PC-9 (cell line): ENCODE measurements around the gene TOM1. TPM values are rescaled to one million over a fixed set of nuclear protein-coding genes. Genes with fewer than 3 reads are reported as not detected.

Source experiments
- BruUV-seq: library from RNA; stranded (reverse); fragments of 400-500 nt; replicated peaks from 2 replicates; lab custom pipeline; 2021; lab: Mats Ljungman, UMichigan
- CTCF ChIA-PET: fragments of 300-600 bp; sonication (Branson Sonifier 250); formaldehyde crosslinking; loops from one replicate; lab custom pipeline; 2022; ENCODE audit warnings: antibody characterized with exemption; lab: Charles Lee
- POLR2A ChIA-PET: fragments of 300-600 bp; sonication (Branson Sonifier 250); formaldehyde crosslinking; loops from one replicate; lab custom pipeline; 2022; ENCODE audit warnings: antibody characterized with exemption; ENCODE audit not compliant: unreplicated experiment; lab: Charles Lee
- DNase-seq, 2 experiments: peaks; one replicate each; pipeline versions ENCODE4 v3.0.0 to v3.0.0-alpha.2; 2015 to 2022; ENCODE audit warnings: mixed read lengths in 1 of 2
- H2AFZ ChIP-seq: fragments of 200-600 bp; sonication (generic); 2 replicates; pipeline ENCODE4 v1.8.1; 2017; ENCODE audit warnings: antibody characterized with exemption
- H3F3A ChIP-seq: fragments of 200-600 bp; sonication (generic); 2 replicates; pipeline ENCODE4 v1.8.1; 2017; ENCODE audit warnings: antibody characterized with exemption, mild to moderate bottlenecking, low read depth; ENCODE audit not compliant: insufficient read depth
- H3K27ac ChIP-seq: fragments of 200-600 bp; sonication (generic); 2 replicates; pipeline ENCODE4 v1.6.1; 2016; ENCODE audit warnings: mixed run types
- H3K27me3 ChIP-seq: fragments of 200-600 bp; sonication (generic); 2 replicates; pipeline ENCODE4 v1.6.1; 2016; ENCODE audit warnings: low read depth, mixed run types; ENCODE audit not compliant: insufficient read depth
- H3K36me3 ChIP-seq: fragments of 200-600 bp; sonication (generic); 2 replicates; pipeline ENCODE4 v1.6.1; 2016; ENCODE audit warnings: low read depth, mixed run types
- H3K4me1 ChIP-seq: fragments of 200-600 bp; sonication (generic); replicated peaks from 2 replicates; pipeline ENCODE4 v1.6.1; 2016; ENCODE audit warnings: mixed run types; ENCODE audit not compliant: insufficient read depth
- H3K4me2 ChIP-seq: fragments of 200-600 bp; sonication (generic); 2 replicates; pipeline ENCODE4 v1.6.1; 2017; ENCODE audit warnings: mixed run types
- H3K4me3 ChIP-seq: fragments of 200-600 bp; sonication (generic); 2 replicates; pipeline ENCODE4 v1.6.1; 2016; ENCODE audit warnings: mixed run types
- H3K79me2 ChIP-seq: fragments of 200-600 bp; sonication (generic); 2 replicates; pipeline ENCODE4 v1.6.1; 2017; ENCODE audit warnings: low read depth, mixed run types
- H3K9me2 ChIP-seq: fragments of 200-600 bp; sonication (generic); 2 replicates; pipeline ENCODE4 v1.8.1; 2017; ENCODE audit warnings: mild to moderate bottlenecking; ENCODE audit not compliant: insufficient read depth
- H3K9me3 ChIP-seq: fragments of 200-600 bp; sonication (generic); 2 replicates; pipeline ENCODE4 v1.8.1; 2016; ENCODE audit warnings: low read depth; ENCODE audit not compliant: insufficient read depth
- H4K20me1 ChIP-seq: fragments of 200-600 bp; sonication (generic); 2 replicates; pipeline ENCODE4 v1.8.1; 2017; ENCODE audit not compliant: insufficient read depth
- EZH2 ChIP-seq: fragments of 200-600 bp; sonication (generic); IDR thresholded peaks from 2 replicates; pipeline ENCODE4 v1.8.0; 2017; ENCODE audit warnings: antibody characterized with exemption, low read depth
- intact Hi-C: fragments of 100-400 bp; cut with micrococcal nuclease; formaldehyde crosslinking; loops from one replicate; pipeline ENCODE4 v1.10.0; 2022; ENCODE audit not compliant: unreplicated experiment
- total RNA-seq: library from RNA; stranded (reverse); gene quantifications from 2 replicates; pipeline ENCODE4 v1.2.3, GENCODE V29; 2021
- TF ChIP-seq, protein P1 (sequence below): fragments of 200-600 bp; sonication (generic); conservative IDR thresholded peaks from 2 replicates; pipeline ENCODE4 v1.6.1; 2017; ENCODE audit warnings: mixed run types, antibody characterized with exemption, mild to moderate bottlenecking, moderate library complexity

The TOM1 gene
- total RNA-seq, 1 experiment from 2014 or later = 43.6 TPM

DNA sequence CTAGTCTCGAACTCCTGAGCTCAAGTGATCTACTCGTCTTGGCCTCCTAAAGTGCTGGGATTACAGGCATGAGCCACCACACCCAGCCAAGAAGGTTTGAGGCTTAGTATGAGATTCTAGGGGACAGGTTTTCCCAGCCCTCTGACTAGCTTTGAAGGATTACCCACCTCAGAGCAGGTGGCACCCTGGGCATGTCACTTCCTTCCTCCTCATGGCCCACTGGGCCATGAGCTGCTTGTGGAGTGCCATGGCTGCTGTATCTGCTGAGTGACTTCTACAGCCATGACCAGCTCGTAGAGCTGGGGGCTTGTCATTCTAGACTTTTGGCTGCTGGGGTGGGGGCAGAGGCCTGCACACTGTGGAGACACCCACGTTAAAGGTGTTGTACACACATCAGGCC is 25.1 kb downstream of the TOM1 start:
- Histone ChIP-seq H3K27me3 (no peaks in the 10 kb centered on the region), H4K20me1 (no peaks in the 10 kb centered on the region), H3K36me3 (peaks cover 26% of the 10 kb centered on the region; the same call in 1 of the 2 replicates), H2AFZ (no peak overlapping the region), H3K4me2 (no peak overlapping the region), H3K27ac (no peak overlapping the region), H3K4me1 (no peaks in the 10 kb centered on the region), H3K9me3 (no peaks in the 10 kb centered on the region), H3K9me2 (no peaks in the 10 kb centered on the region), H3F3A (0 out of 2 replicates have a peak, but pooled peaks cover 11% of the 10 kb centered on the region), H3K4me3 (no peak overlapping the region), H3K79me2 (no peaks in the 10 kb centered on the region)
- DNase-seq = no peak
- no peak for TF ChIP-seq EZH2
- TF ChIP-seq, protein P1, sequence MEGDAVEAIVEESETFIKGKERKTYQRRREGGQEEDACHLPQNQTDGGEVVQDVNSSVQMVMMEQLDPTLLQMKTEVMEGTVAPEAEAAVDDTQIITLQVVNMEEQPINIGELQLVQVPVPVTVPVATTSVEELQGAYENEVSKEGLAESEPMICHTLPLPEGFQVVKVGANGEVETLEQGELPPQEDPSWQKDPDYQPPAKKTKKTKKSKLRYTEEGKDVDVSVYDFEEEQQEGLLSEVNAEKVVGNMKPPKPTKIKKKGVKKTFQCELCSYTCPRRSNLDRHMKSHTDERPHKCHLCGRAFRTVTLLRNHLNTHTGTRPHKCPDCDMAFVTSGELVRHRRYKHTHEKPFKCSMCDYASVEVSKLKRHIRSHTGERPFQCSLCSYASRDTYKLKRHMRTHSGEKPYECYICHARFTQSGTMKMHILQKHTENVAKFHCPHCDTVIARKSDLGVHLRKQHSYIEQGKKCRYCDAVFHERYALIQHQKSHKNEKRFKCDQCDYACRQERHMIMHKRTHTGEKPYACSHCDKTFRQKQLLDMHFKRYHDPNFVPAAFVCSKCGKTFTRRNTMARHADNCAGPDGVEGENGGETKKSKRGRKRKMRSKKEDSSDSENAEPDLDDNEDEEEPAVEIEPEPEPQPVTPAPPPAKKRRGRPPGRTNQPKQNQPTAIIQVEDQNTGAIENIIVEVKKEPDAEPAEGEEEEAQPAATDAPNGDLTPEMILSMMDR = no peak
- POLR2A ChIA-PET = no interaction called here
- intact Hi-C loops = no loop called here
- CTCF ChIA-PET = no interaction called here
- no TSS peak for BruUV-seq

DNA sequence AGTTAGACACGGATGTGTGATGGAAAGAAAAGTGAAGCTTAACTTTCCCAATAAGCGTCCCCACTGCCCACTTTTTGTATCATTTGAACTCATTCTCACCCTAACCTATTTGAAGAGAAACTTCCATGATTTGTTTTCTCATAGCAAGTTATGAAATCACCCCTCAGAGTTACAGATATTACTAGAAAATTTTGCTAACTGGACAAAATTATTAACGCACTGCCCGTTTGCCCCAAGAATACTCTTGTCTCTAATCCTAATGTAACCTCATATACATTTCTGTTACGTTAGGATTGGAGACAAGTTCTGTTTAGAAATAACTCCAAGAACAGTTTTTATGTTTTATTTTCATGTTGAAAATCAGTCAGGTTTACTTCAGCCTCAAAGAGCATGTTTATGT is 25.5 kb downstream of the TOM1 start:
- CTCF ChIA-PET = no interaction called here

DNA sequence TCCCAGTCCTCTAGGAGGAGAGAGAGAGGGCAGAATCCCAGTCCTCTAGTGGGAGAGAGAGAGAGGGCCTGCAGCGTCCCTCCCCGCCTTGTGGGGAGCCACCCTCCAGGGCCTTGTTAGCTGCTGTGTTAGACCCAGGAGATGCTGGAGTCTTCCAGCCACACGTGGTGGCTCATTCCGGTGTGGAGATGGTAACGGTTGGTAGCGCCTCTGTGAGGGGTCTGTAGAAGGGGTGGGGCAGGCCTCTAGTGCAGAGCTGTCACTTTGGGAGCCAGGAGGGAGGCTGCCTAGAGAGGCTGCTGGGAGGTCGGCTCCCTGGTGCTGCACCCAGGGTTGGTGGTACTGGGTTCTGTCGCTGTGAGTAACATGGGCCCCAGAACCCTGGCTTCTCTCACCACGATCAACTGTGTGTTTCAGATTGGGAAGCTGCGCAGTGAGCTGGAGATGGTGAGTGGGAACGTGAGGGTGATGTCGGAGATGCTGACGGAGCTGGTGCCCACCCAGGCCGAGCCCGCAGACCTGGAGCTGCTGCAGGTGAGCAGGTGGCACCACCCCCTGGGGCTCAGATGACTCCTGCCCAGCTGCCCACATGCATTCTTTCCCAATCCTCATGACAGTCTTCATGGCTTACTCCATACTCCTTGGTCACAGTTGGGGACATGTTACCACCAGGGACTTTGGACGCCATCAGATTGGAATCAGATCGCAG is 27.3 kb downstream of the TOM1 start:
- Histone ChIP-seq H3K9me2 (no peaks in the 10 kb centered on the region), H3F3A (peaks cover 13% of the 10 kb centered on the region; the same call in 1 of the 2 replicates), H3K9me3 (no peaks in the 10 kb centered on the region), H3K36me3 (peaks cover 26% of the 10 kb centered on the region; the same call in 1 of the 2 replicates), H3K4me2 (no peak overlapping the region), H2AFZ (no peak overlapping the region), H3K27ac (no peak overlapping the region), H3K4me1 (no peaks in the 10 kb centered on the region), H4K20me1 (no peaks in the 10 kb centered on the region), H3K4me3 (no peak overlapping the region), H3K79me2 (no peaks in the 10 kb centered on the region), H3K27me3 (no peaks in the 10 kb centered on the region)
- CTCF ChIA-PET = interaction anchor here (0.7 kb wide), 1 partner anchor 180 kb away, joined by 4 read pairs; no protein-coding TSS in a partner anchor
- TF ChIP-seq EZH2 = no peak
- TF ChIP-seq, protein P1 = no peak
- DNase-seq = no peak
- POLR2A ChIA-PET = no interaction called here
- BruUV-seq = no TSS peak
- intact Hi-C loops = no loop called here

More for the DNA sequence above, 25.5 kb downstream of the TOM1 start:
- Histone ChIP-seq H3K27ac (no peak overlapping the region), H3K4me3 (no peak overlapping the region), H3F3A (peaks cover 13% of the 10 kb centered on the region; the same call in 1 of the 2 replicates), H3K79me2 (no peaks in the 10 kb centered on the region), H4K20me1 (no peaks in the 10 kb centered on the region), H3K9me3 (no peaks in the 10 kb centered on the region), H2AFZ (no peak overlapping the region), H3K4me2 (no peak overlapping the region), H3K27me3 (no peaks in the 10 kb centered on the region), H3K9me2 (no peaks in the 10 kb centered on the region), H3K4me1 (no peaks in the 10 kb centered on the region), H3K36me3 (peaks cover 26% of the 10 kb centered on the region; the same call in 1 of the 2 replicates)
- BruUV-seq = no TSS peak
- DNase-seq = no peak
- no peak for TF ChIP-seq EZH2
- TF ChIP-seq, protein P1 = no peak
- POLR2A ChIA-PET = no interaction called here
- intact Hi-C loops = no loop called here
